ENCODE data around the gene HACE1.
A peak's percentile ranks its signal among the peaks of the same experiment; 100 is the strongest.

The HACE1 gene

GRCh38 chr6:104683809-104684208, 175.9 kb downstream of the HACE1 start:
- no peak for DNase-seq

- peak; percentile 41 for DNase-seq
These were observed 176.7 kb downstream of the HACE1 start for GRCh38 chr6:104682722-104683643.

DNA sequence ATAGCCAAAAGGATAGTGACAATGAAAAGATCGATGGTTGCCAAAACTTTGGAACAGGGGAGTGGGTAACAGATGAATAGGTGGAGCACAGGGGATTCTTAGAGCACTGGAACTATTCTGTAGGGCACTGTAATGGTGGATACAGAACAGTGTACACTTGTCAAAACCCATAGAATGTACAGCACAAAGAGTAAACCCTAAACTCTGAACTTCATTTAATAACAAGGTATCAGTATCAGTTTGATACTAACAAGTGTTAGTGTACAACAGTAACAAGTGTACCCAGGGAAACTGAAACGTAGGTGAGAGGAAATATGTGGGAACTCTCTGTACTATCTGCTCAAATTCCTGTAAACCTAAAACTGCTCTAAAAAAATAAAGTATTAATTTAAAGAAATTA, 179.2 kb downstream of the HACE1 start:
- no peak for DNase-seq

- DNase-seq = no peak
These were observed 179.7 kb downstream of the HACE1 start for GRCh38 chr6:104679971-104680370.

All from NCI-H1092 treated with DMSO at 0.1 percent for 48 hours (cell line).